Activated naive CD4-positive, alpha-beta T cell treated with anti-CD3 and anti-CD28 coated beads for 36 hours (primary cell): ENCODE results near the gene FOXJ1. TPM values are rescaled to one million over a fixed set of nuclear protein-coding genes. Genes with fewer than 3 reads are reported as not detected.

Experiments
- microRNA-seq: library from miRNA; unstranded; fragments of <30 nt; microRNA quantifications from one replicate; pipeline ENCODE4 v1.2.0, GENCODE V29; 2022; ENCODE audit warnings: borderline microRNAs expressed, borderline replicate concordance
- total RNA-seq, 2 experiments: library from RNA; stranded (reverse); gene quantifications; one replicate each; pipeline ENCODE4 v1.2.3, GENCODE V29; 2021

The FOXJ1 gene
- total RNA-seq, 2 experiments from 2014 or later = 0.60 to 0.84 TPM

Small RNA genes lying within 50 kb of the gene (microRNA-seq; reads per million reads assigned to microRNA genes)
- gene MIR6868 = 8.2 reads per million, percentile 15 among the genes with 10 or more reads in this experiment

Other genes starting within 250 kb of the FOXJ1 start
- gene TRIM65, start 244.3 kb downstream of the FOXJ1 start, total RNA-seq = 10 to 100 TPM; 24.5 to 25.5 TPM
- gene MRPL38, start 236.4 kb downstream of the FOXJ1 start, total RNA-seq = 100 to 1,000 TPM; 109 to 117 TPM
- 10 to 100 TPM; 20.7 to 21.0 TPM for gene FBF1, start 200.2 kb downstream of the FOXJ1 start, total RNA-seq
- gene ACOX1, start 162.1 kb downstream of the FOXJ1 start, total RNA-seq = 10 to 100 TPM; 31.4 to 34.9 TPM
- gene TEN1, start 162.0 kb downstream of the FOXJ1 start, total RNA-seq = 10 to 100 TPM in 1 of 2 experiments, 1 to 10 TPM in 1; 9.7 to 12.2 TPM
- 1 to 10 TPM; 3.1 to 5.0 TPM for gene CDK3, start 140.4 kb downstream of the FOXJ1 start, total RNA-seq
- gene EVPL, start 113.9 kb downstream of the FOXJ1 start, total RNA-seq = under 1 TPM in 1 of 2 experiments, not detected in 1; 0.14 TPM
- 100 to 1,000 TPM; 127 to 131 TPM for gene SRP68, start 68.7 kb downstream of the FOXJ1 start, total RNA-seq
- 1 to 10 TPM; 3.3 to 3.6 TPM for gene GALR2, start 66.5 kb downstream of the FOXJ1 start, total RNA-seq
- 1 to 10 TPM; 6.4 to 6.5 TPM for gene ZACN, start 62.1 kb downstream of the FOXJ1 start, total RNA-seq
- gene EXOC7, start 37.5 kb downstream of the FOXJ1 start, total RNA-seq = 10 to 100 TPM; 43.5 to 46.6 TPM
- 10 to 100 TPM; 38.1 to 45.3 TPM for gene RNF157, start 99.2 kb upstream of the FOXJ1 start, total RNA-seq
- 100 to 1,000 TPM; 467 to 472 TPM for gene UBALD2, start 124.1 kb upstream of the FOXJ1 start, total RNA-seq
- under 1 TPM; 0.52 TPM for gene QRICH2, start 167.0 kb upstream of the FOXJ1 start, total RNA-seq
- gene PRPSAP1, start 212.7 kb upstream of the FOXJ1 start, total RNA-seq = 10 to 100 TPM; 30.1 to 33.3 TPM
- gene SPHK1, start 243.4 kb upstream of the FOXJ1 start, total RNA-seq = 1 to 10 TPM; 9.0 to 9.2 TPM